GM21529 (cell line): ENCODE measurements around the gene CAPNS1.

Experiments used
- ATAC-seq: cut with Tn5 transposase; IDR thresholded peaks from one replicate; pipeline ENCODE4 v1.9.1; 2021; ENCODE audit not compliant: unreplicated experiment

CAPNS1 gene

DNA sequence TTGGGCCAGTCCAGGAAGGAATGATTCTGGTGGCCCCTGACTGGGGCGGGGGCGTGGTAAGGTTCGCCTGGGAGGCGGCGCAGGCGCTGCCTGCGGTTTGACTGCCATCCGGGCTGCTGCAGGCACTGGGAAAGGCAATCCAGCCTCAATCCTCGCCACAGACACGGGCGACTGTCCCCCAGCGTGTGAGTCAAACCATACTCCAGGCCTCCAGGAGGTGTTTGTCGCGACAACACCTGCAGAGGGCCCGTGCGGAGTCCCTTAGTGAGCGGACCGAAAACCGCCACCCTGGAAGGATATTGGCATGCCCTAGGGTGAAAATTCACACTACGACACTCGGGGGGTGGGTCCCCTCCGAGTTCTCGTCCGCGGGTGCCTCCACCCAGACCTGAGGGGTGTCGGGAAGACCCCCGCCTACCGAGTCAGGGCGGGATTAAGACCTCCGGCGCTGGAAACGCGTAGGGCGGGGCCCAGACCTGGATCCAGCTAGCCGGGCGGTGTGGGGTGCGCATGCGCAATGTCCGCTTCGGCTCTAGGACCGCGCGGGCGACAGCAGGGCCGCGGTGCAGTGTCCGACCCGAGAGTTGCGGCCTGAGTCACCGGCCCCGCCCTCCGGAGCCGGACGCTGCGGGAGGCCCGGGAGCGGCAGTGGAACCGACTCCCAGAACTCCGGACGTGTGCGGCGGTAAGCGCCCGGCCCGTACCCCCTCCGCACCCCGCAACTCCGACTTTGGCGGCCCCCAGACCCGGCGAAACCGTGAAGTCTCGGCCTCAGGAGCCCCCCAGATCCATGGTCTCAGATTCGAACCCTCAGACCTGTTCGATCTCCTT lies at the start of gene CAPNS1:
CAPNS1 (plus strand) TSS at position 594 of the 831 bp plus-strand sequence. CDS start 946 bp downstream, outside the sequence.
- peak; percentile 67 for ATAC-seq

DNA sequence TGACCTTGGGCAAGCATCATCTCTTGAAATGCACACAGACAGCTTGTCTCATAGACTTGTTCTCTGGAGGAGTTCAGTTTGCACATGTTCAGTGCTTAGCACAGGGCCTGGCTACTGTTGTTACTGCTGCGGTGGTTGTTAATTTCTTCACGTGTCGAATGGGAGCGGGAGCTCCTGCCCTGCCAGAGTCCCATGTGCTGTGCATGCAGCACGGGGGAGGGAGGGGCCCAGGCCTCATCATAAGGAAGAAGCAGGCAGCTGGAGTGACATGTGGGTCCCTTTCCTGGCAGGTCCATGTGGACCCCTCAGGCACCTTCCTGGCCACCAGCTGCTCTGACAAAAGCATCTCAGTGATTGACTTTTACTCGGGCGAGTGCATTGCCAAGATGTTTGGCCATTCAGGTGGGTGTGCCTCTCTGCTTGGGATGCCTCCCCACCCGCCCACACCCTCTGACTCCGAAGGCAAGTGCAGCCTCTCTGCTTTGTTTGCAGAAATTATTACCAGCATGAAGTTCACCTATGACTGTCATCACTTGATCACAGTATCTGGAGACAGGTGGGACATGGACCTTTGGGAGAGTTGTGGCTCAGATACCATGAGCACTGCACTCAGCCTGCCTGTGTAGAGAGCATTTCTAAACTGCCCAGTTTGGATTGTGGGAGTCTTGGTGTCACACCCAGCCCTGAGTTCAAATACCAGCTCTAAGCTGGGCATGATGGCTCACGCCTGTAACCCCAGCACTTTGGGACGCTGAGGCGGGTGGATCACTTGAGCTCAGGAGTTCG lies 48.8 kb upstream of the CAPNS1 start:
- no peak for ATAC-seq

DNA sequence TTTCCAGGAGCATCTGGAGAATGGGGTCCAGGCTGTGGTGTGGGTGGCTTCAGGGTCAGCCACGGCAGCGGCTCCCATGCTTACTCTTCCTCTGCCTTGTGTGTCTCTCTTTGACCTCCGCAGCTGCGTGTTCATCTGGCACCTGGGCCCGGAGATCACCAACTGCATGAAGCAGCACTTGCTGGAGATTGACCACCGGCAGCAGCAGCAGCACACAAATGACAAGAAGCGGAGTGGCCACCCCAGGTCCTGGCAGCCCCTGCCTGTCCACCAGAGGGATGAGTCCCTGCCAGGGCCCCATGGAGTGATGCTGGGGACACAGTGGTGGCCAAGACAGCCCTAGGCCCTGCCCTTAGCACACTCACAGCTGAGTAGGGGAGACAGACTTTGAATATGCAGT lies 47.3 kb upstream of the CAPNS1 start:
- no peak for ATAC-seq

DNA sequence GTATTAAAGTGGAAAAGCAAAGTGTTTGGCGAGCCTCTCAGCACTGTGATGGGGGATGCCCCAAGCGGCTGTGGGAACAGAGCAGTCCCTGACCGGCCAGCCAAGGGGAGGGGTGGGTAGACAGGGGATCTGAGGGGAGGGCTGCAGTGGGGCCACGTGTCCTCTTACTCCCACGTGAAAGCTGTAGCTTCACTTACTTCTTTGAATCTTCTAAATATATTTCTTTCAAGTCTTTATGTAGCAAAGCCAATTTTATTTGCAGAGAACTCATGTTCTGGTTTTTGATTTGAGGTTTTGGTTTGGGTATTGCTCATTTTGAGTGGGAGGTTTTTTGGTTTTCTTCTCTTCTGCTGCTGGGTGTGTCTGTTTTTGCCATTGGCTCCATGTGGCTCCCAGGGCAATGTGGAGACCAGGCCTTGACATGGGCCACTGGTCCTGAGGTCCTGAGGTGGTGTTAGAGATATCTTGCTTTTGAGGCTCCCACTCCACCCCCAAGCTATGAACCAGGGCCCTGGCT lies 46.7 kb upstream of the CAPNS1 start:
- ATAC-seq = peak; percentile 55

DNA sequence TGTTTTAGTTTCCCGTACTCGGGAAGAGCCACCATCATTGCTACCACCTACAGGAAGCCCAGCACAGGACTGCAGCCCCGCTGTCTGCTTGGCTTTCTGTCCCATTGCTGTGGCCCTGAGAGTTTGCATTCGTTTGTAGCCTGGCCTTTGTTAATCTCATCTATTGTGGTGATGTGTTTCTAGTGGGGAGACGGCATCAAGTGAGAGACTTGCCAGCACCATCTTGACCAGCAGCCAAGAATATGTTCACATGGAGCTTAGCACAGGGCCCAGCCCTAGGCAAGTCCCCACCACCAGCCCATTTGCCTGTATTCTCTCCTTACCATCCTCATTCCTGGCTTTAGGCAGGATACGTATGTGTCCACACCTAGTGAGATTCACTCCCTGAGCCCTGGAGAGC lies 46.2 kb upstream of the CAPNS1 start:
- ATAC-seq = peak; percentile 14

DNA sequence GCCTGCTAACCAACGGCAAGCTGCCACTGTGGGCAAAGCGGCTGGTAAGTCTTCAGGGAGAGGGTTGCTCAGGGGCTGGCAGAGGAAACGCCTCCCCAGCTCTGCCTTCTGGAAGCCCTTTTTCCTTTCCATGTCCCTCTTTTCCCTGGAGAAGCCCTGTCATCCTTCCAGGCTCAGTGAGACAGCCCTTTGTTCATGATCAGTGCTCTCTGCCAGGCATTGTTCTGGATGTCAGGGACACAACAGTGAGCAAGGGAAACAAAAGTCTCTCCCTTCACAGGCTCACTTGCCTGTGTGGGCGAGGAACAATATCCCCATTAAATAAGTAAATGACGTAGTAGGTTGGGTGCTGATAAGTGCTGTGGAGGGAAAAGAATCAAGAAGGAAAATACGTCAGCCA lies 42.8 kb upstream of the CAPNS1 start:
- ATAC-seq = no peak

DNA sequence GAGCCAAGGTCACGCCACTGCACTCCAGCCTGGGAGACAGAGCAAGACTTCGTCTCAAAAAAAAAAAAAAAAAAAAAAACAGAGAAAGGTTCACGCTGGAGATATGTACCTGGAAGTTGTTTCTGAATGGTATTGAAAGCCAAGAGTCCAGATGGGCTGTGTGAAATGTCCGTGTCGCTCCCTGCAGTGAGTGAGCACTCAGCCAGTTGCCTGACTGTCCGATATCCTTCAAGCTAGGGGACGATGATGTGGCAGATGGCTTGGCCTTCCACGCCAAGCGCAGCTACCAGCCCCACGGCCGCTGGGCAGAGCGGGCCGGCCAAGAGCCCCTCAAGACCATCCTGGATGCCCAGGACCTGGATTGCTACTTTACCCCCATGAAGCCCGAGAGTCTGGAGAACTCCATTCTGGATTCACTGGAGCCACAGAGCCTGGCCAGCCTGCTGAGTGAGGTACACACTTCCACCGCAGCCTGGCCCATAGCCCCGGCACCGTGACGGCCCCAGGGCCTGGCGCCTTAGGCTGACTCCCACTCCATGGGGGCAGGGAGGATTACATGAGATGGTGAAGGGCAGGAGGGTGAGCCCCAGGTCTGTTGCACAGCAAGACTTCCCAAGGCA lies 40.6 kb upstream of the CAPNS1 start:
- no peak for ATAC-seq

DNA sequence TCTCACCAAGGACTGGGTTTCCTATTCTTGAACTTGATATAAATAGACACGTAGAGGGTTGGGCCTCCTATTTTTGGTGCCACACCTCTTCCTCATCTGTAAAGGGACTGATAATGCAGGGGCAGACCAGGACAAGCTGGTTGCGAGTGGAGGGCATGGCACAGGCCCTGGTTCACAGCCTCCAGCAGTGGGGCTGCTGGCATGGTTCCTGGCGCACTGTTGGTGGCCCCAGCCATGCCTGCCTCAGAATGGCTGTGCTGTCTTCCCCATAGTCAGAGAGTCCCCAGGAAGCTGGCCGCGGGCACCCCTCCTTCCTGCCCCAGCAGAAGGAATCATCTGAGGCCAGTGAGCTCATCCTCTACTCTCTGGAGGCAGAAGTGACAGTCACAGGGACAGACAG lies 39.4 kb upstream of the CAPNS1 start:
- no peak for ATAC-seq

DNA sequence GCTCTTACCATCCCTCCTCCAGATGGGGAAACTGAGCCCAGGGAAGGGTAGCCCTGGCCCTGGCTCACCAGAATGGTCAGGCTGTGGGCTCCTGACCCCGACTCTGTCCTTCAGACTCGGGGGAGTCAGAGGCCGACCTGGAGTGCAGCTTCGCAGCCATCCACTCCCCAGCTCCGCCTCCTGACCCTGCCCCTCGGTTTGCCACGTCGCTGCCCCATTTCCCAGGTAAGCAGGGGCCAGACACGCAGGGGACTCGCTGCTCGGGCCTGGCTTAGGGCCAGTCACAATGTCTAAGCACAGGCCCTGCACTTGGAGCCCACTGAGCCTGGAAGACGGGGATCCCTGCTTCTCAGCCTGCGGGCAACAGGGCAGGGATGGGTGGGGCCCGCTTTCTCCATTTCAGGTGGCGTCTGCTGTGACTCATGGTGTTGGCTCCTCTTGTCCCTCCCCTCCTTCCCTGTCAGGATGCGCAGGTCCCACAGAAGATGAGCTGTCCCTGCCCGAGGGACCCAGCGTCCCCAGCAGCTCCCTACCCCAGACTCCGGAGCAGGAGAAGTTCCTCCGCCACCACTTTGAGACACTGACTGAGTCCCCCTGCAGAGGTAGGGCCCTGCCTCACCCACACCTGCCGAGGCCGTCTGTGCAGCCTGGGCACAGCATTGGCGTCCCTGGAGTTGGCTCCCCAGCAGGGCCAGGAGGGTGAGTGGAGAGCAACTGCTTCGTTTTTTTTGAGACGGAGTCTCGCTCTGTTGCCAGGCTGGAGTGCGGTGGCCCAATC lies 38.1 kb upstream of the CAPNS1 start:
- ATAC-seq = no peak

DNA sequence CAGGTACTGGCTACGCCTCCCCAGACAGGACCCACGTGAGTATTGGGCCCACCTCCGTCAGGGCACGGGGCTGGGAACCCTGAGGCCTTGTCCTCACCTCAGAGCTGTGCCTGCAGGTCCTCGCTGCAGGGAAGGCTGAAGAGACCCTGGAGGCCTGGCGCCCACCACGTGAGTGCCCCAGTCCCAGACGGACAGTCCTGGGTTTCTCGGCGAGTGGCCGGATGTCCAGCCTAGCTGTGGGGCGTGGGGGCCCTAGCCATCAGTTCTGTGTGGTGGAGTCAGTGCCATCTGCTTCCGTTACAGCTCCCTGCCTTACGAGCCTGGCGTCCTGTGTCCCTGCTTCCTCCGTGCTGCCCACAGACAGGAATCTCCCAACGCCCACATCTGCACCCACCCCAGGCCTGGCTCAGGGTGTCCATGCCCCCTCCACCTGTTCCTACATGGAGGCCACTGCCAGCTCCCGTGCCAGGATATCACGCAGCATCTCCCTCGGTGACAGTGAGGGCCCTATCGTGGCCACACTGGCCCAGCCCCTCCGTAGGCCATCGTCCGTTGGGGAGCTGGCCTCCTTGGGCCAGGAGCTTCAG lies 36.7 kb upstream of the CAPNS1 start:
- no peak for ATAC-seq

DNA sequence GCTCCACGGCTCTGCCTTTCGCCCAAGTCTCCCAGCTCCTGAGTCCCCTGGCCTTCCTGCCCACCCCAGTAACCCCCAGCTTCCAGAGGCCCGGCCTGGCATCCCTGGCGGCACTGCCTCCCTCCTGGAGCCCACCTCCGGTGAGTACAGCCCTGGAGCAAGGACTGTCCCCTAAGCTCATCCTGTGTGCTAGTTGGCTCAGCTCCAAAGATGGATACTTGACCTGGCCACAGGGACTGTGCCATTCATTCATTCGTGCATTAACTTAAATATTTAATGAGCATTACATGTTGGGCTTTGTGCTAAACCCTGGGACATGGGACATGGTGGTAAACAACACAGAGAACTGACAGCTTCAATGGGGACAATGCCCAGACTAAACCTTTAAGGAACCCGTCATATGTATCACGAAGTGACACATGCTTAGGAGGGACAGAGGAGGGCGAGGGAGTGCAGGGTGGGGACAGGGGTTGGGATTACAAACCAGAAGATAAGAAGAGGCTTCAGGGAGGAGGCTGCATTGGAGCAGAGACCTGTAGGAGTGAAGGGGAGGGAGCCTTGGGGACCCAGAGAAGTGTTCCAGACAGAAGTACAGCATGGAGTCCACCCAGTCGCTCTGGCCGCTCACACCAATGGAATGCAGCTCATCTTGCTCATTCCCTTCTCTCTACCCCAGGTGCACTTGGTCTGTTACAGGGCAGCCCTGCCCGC lies 35.9 kb upstream of the CAPNS1 start:
- ATAC-seq = no peak

DNA sequence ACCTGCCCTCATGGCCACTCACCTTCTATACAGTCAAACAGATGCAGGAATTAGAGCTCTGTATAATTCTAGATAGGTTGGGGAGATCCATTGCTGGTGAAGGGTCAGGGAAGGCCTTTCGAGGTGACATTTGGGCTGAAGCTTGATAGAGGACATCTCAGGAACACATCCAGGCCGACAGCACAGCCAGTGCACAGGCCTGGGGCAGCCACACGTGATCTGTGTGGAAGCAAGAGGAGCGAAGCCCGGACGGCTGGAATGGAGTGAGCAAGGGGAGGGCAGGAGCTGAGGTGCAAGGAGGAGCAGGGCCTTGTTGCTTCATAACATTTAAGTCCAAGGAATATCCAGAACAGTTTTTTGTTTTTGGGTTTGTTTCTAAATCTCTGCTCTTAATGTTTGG lies 33.4 kb upstream of the CAPNS1 start:
- no peak for ATAC-seq

DNA sequence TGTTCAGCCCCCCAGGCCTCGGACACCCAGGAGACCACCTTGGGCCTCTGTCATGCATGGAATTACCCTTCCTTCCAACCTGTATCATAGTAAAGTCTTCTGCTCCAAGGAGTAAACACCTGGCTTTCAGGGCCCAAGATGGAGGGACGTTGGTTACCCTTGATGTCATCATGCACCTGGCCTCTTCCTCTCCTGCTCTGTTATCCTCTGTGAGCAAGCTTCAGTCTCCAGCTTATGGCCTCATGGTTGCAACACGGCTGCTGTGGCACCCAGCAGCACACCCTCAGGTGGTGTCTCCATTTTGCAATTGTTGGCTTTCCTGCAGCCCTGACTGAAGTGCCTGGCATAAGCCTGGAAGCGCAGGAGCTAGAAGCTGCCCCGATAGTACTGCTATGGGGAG lies 32.9 kb upstream of the CAPNS1 start:
- no peak for ATAC-seq

DNA sequence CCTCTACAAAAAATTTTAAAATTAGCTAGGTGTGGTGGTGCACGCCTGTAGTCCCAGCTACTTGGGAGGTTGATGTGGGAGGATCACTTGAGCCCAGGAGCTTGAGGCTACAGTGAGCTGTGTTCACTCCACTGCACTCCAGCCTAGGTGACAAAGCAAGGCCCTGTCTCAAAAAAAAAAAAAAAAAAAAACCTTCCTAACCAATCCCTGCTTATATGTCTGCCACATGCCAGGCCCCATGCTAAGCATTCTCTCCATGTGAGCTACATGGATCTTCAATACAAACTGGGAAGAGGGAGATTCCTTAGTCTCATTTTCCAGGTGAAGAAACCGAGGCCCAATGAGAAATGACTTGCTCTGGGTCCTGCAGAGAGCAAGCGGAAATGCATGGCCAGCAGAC lies 31.2 kb upstream of the CAPNS1 start:
- ATAC-seq = no peak

DNA sequence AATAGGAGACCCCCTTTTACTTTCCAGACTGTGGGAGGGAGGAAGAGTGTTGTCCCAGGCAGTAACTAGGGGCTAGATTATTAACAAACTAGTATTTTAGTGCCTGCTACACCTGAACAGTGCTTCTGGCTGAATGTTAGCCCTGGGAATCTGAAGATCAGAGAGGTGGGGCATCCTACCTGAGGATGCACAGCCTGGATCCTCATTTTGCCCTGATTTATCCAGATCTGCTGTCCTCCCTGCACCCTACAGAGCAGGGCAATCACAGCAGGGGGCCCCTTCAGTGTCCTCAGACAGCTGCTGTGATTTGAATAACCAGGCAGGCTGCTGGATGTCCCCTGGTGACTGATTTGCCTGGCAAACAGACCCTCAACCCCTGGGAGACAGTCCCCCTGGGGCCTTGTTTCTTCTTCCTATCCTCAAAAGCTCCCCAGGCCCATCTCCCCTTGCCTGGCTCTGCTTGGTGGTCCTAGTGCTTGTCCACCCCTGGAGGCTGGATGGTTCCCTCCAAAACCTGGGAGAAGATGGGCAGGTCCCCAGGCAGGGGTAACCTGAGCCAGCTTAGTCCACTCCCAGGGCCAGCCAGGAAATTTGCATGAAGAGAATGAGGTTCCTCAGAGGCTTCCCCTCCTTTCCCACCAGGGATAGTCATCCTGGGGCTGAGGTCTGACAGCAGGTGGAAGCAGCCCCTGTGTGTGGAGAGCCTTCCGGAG lies 29.2 kb upstream of the CAPNS1 start, which contains the start of gene OVOL3:
OVOL3 (plus strand) TSS at position 657 of the 713 bp plus-strand sequence. CDS start 60 bp downstream, outside the sequence.
- ATAC-seq = no peak

DNA sequence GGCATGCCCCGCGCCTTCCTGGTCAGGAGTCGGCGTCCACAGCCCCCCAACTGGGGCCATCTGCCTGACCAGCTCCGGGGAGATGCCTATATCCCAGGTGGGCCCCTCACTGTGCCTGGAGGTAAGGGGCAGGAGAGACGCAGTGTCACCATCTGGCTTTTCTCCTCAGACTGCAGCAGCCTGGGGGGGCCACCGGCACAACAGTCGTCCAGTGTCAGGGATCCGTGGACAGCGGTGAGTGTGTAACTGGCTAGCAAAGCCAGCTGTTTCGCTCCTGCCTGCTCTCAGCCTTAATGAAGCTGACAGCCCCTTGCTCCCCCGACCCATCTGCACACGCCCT lies 28.7 kb upstream of the CAPNS1 start:
- no peak for ATAC-seq

DNA sequence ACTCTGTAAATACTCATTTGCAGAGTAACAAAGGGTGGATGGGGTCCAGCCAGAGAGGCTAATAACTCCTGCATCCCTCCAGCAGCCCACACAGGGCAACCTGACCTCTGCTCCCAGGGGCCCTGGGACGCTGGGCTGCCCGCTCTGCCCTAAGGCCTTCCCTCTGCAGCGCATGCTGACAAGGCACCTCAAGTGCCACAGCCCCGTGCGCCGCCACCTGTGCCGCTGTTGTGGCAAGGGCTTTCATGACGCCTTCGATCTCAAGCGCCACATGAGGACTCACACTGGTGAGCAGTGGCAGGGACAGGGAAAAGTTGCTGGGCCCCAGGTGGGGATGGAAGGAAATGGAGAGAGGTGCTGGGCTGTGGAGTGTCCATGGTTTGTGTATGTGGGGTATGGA lies 27.2 kb upstream of the CAPNS1 start:
- no peak for ATAC-seq

DNA sequence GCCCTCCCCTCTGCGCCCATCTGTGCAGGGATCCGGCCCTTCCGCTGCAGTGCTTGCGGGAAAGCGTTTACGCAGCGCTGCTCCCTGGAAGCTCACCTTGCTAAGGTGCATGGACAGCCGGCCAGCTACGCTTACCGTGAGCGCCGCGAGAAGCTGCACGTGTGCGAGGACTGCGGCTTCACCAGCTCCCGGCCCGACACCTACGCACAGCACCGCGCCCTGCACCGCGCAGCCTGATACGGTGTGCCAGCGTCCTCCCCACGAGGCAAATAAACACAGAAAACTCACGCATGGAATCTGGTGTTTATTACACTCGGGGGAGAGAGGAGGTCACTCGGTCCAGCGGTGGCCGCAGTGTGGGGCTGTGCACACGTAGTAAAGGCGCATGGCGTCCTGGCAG lies 26.4 kb upstream of the CAPNS1 start:
- no peak for ATAC-seq
